GM23338 (cell line): ENCODE measurements around the gene UST. TPM values are rescaled to one million over a fixed set of nuclear protein-coding genes. Genes with fewer than 3 reads are reported as not detected.

Experiments
- ATAC-seq: fragments of 200-7000 bp; cut with Tn5 transposase; 3 replicates; pipeline ENCODE4 v1.9.1; 2020
- DNase-seq: peaks from one replicate; pipeline ENCODE4 v3.0.0-alpha.2; 2015; ENCODE audit warnings: low spot score
- H2AFZ ChIP-seq: fragments of 200-600 bp; sonication (generic); 2 replicates; pipeline ENCODE4 v1.8.0; 2016; ENCODE audit warnings: antibody characterized with exemption, mild to moderate bottlenecking, moderate library complexity
- H3F3A ChIP-seq: fragments of 200-600 bp; sonication (generic); replicated peaks from 2 replicates; pipeline ENCODE4 v1.8.0; 2017; ENCODE audit warnings: antibody characterized with exemption, mixed run types, low read depth
- H3K27ac ChIP-seq: fragments of 200-600 bp; sonication (generic); 2 replicates; pipeline ENCODE4 v1.6.1; 2016; ENCODE audit warnings: low read depth
- H3K27me3 ChIP-seq: fragments of 200-600 bp; sonication (generic); 2 replicates; pipeline ENCODE4 v1.8.0; 2016; ENCODE audit warnings: mild to moderate bottlenecking, mixed run types, moderate library complexity; ENCODE audit not compliant: insufficient read depth
- H3K36me3 ChIP-seq: fragments of 200-600 bp; sonication (generic); 2 replicates; pipeline ENCODE4 v1.8.0; 2016; ENCODE audit warnings: mild to moderate bottlenecking; ENCODE audit not compliant: insufficient read depth
- H3K4me1 ChIP-seq: fragments of 200-600 bp; sonication (generic); 2 replicates; pipeline ENCODE4 v1.8.0; 2016; ENCODE audit warnings: mild to moderate bottlenecking, moderate library complexity; ENCODE audit not compliant: insufficient read depth
- H3K4me2 ChIP-seq: fragments of 200-600 bp; sonication (generic); 2 replicates; pipeline ENCODE4 v1.7.1; 2017; ENCODE audit warnings: mixed run types
- H3K4me3 ChIP-seq: fragments of 200-600 bp; sonication (generic); 2 replicates; pipeline ENCODE4 v1.6.1; 2016; ENCODE audit warnings: mixed run types
- H3K79me2 ChIP-seq: fragments of 200-600 bp; sonication (generic); replicated peaks from 2 replicates; pipeline ENCODE4 v1.8.0; 2017; ENCODE audit warnings: mild to moderate bottlenecking; ENCODE audit not compliant: insufficient read depth
- H3K9me2 ChIP-seq: fragments of 200-600 bp; sonication (generic); 2 replicates; pipeline ENCODE4 v1.8.0; 2017; ENCODE audit not compliant: insufficient read depth
- H4K20me1 ChIP-seq: fragments of 200-600 bp; sonication (generic); replicated peaks from 2 replicates; pipeline ENCODE4 v1.8.0; 2017; ENCODE audit warnings: mild to moderate bottlenecking; ENCODE audit not compliant: insufficient read depth
- H3K27ac Mint-ChIP-seq: 2 replicates; pipeline ENCODE4 v1.8.0; 2020; ENCODE audit warnings: inconsistent platforms, mild to moderate bottlenecking, moderate library complexity, mixed read lengths
- H3K27me3 Mint-ChIP-seq: 3 replicates; pipeline ENCODE4 v1.8.0; 2022; ENCODE audit warnings: low read depth, mild to moderate bottlenecking, moderate library complexity, mixed read lengths, inconsistent platforms; ENCODE audit not compliant: insufficient read depth, poor library complexity
- H3K36me3 Mint-ChIP-seq: 3 replicates; pipeline ENCODE4 v1.8.0; 2021; ENCODE audit warnings: low read depth, mild to moderate bottlenecking, inconsistent platforms, moderate library complexity, mixed read lengths
- H3K4me1 Mint-ChIP-seq: 3 replicates; pipeline ENCODE4 v1.8.0; 2020; ENCODE audit warnings: mild to moderate bottlenecking, inconsistent platforms, mixed read lengths
- H3K4me3 Mint-ChIP-seq: 3 replicates; pipeline ENCODE4 v1.8.0; 2021; ENCODE audit warnings: moderate library complexity, mild to moderate bottlenecking, inconsistent platforms, mixed read lengths
- H3K9me3 Mint-ChIP-seq: 3 replicates; pipeline ENCODE4 v1.8.0; 2020; ENCODE audit warnings: moderate library complexity, mild to moderate bottlenecking, inconsistent platforms, mixed read lengths
- CREB1 ChIP-seq: fragments of 250-450 bp; sonication (Bioruptor Pico); IDR thresholded peaks from 2 replicates; pipeline ENCODE4 v1.5.0; 2020; ENCODE audit warnings: low read depth, mild to moderate bottlenecking, moderate library complexity
- CTCF ChIP-seq, 2 experiments: fragments of 200-600 bp in 1 of 2; sonication (generic) in 1 of 2; conservative IDR thresholded peaks; 2 replicates each; pipeline versions ENCODE4 v1.5.1 to v1.6.1; 2016 to 2017; ENCODE audit warnings: antibody characterized with exemption in 2 of 2, low read depth in 2 of 2, mild to moderate bottlenecking in 2 of 2, moderate library complexity in 1 of 2
- ETS1 ChIP-seq: IDR thresholded peaks from 2 replicates; pipeline ENCODE4 v1.6.1; 2016; ENCODE audit warnings: antibody characterized with exemption
- NANOG ChIP-seq: IDR thresholded peaks from 2 replicates; pipeline ENCODE4 v1.6.1; 2016; ENCODE audit warnings: antibody characterized with exemption, borderline replicate concordance
- REST ChIP-seq: IDR thresholded peaks from one replicate; pipeline ENCODE4 v1.6.1; 2018; ENCODE audit warnings: antibody characterized with exemption; ENCODE audit not compliant: unreplicated experiment
- ZNF114 ChIP-seq: fragments of 250-450 bp; sonication (Bioruptor Pico); IDR thresholded peaks from 2 replicates; pipeline ENCODE4 v1.5.0; 2020; ENCODE audit warnings: mild to moderate bottlenecking, moderate library complexity
- ZNF462 ChIP-seq: fragments of 250-450 bp; sonication (Bioruptor Pico); IDR thresholded peaks from 2 replicates; pipeline ENCODE4 v1.5.0; 2020; ENCODE audit warnings: mild to moderate bottlenecking, moderate library complexity
- polyA plus RNA-seq: library from polyadenylated mRNA; unstranded; fragments of >200 nt; fragmentation: Nextera tagmentation; extraction: Ambion mirVana; gene quantifications from 2 replicates; pipeline ENCODE4 v1.2.1, GENCODE V29; 2016
- total RNA-seq: library from RNA; depleted of rRNA; stranded (reverse); fragments of >200 nt; shearing (Covaris generic); gene quantifications from 2 replicates; pipeline ENCODE4 v1.2.3, GENCODE V29; 2014

The UST gene
- total and polyA plus RNA-seq, 2 experiments from 2014 or later, result 12.6 to 33.0 TPM

- TF ChIP-seq NANOG (no peak), CTCF (conservative IDR thresholded peaks at IDR 0.05; ENCODE audit: low read depth in 2 of 2) (no peak), ZNF462 (CRISPR knock-in tag) (no peak)
These were observed 308.5 kb downstream of the UST start (continued) for GRCh38 chr6:149055195-149055899.

- Histone ChIP-seq H3K4me2 (no peak overlapping the region), H3K9me2 (no peaks in the 10 kb centered on the region), H2AFZ (no peak overlapping the region), H3K4me3 (no peak overlapping the region), H3K79me2 (no peaks in the 10 kb centered on the region), H3F3A (no peaks in the 10 kb centered on the region), H4K20me1 (no peaks in the 10 kb centered on the region), H3K4me1 (peaks cover 17% of the 10 kb centered on the region), H3K27me3 (no peaks in the 10 kb centered on the region), H3K36me3 (no peaks in the 10 kb centered on the region), H3K27ac (no peak overlapping the region)
- Mint-ChIP-seq H3K9me3 (no peaks in the 10 kb centered on the region), H3K27me3 (peaks cover 4% of the 10 kb centered on the region), H3K27ac (no peak overlapping the region), H3K36me3 (no peaks in the 10 kb centered on the region), H3K4me3 (no peak overlapping the region), H3K4me1 (peaks cover 44% of the 10 kb centered on the region)
- no peak for DNase-seq
- ATAC-seq, result no peak
- TF ChIP-seq CTCF (conservative IDR thresholded peaks at IDR 0.05; ENCODE audit: low read depth in 2 of 2) (no peak), CREB1 (CRISPR knock-in tag) (no peak), ETS1 (no peak), ZNF114 (CRISPR knock-in tag) (no peak), REST (no peak)
These were observed 310.1 kb downstream of the UST start for GRCh38 chr6:149056777-149057463.
